GM23338 (cell line): Measurements from ENCODE around the gene SFXN5. TPM values are rescaled to one million over a fixed set of nuclear protein-coding genes. Genes with fewer than 3 reads are reported as not detected.

ENCODE experiments used
- ATAC-seq: fragments of 200-7000 bp; cut with Tn5 transposase; 3 replicates; pipeline ENCODE4 v1.9.1; 2020
- DNase-seq: peaks from one replicate; pipeline ENCODE4 v3.0.0-alpha.2; 2015; ENCODE audit warnings: low spot score
- H2AFZ ChIP-seq: fragments of 200-600 bp; sonication (generic); 2 replicates; pipeline ENCODE4 v1.8.0; 2016; ENCODE audit warnings: antibody characterized with exemption, mild to moderate bottlenecking, moderate library complexity
- H3F3A ChIP-seq: fragments of 200-600 bp; sonication (generic); replicated peaks from 2 replicates; pipeline ENCODE4 v1.8.0; 2017; ENCODE audit warnings: antibody characterized with exemption, mixed run types, low read depth
- H3K27ac ChIP-seq: fragments of 200-600 bp; sonication (generic); 2 replicates; pipeline ENCODE4 v1.6.1; 2016; ENCODE audit warnings: low read depth
- H3K27me3 ChIP-seq: fragments of 200-600 bp; sonication (generic); 2 replicates; pipeline ENCODE4 v1.8.0; 2016; ENCODE audit warnings: mild to moderate bottlenecking, mixed run types, moderate library complexity; ENCODE audit not compliant: insufficient read depth
- H3K36me3 ChIP-seq: fragments of 200-600 bp; sonication (generic); 2 replicates; pipeline ENCODE4 v1.8.0; 2016; ENCODE audit warnings: mild to moderate bottlenecking; ENCODE audit not compliant: insufficient read depth
- H3K4me1 ChIP-seq: fragments of 200-600 bp; sonication (generic); 2 replicates; pipeline ENCODE4 v1.8.0; 2016; ENCODE audit warnings: mild to moderate bottlenecking, moderate library complexity; ENCODE audit not compliant: insufficient read depth
- H3K4me2 ChIP-seq: fragments of 200-600 bp; sonication (generic); 2 replicates; pipeline ENCODE4 v1.7.1; 2017; ENCODE audit warnings: mixed run types
- H3K4me3 ChIP-seq: fragments of 200-600 bp; sonication (generic); 2 replicates; pipeline ENCODE4 v1.6.1; 2016; ENCODE audit warnings: mixed run types
- H3K79me2 ChIP-seq: fragments of 200-600 bp; sonication (generic); replicated peaks from 2 replicates; pipeline ENCODE4 v1.8.0; 2017; ENCODE audit warnings: mild to moderate bottlenecking; ENCODE audit not compliant: insufficient read depth
- H3K9me2 ChIP-seq: fragments of 200-600 bp; sonication (generic); 2 replicates; pipeline ENCODE4 v1.8.0; 2017; ENCODE audit not compliant: insufficient read depth
- H4K20me1 ChIP-seq: fragments of 200-600 bp; sonication (generic); replicated peaks from 2 replicates; pipeline ENCODE4 v1.8.0; 2017; ENCODE audit warnings: mild to moderate bottlenecking; ENCODE audit not compliant: insufficient read depth
- H3K27ac Mint-ChIP-seq: 2 replicates; pipeline ENCODE4 v1.8.0; 2020; ENCODE audit warnings: inconsistent platforms, mild to moderate bottlenecking, moderate library complexity, mixed read lengths
- H3K27me3 Mint-ChIP-seq: 3 replicates; pipeline ENCODE4 v1.8.0; 2022; ENCODE audit warnings: low read depth, mild to moderate bottlenecking, moderate library complexity, mixed read lengths, inconsistent platforms; ENCODE audit not compliant: insufficient read depth, poor library complexity
- H3K36me3 Mint-ChIP-seq: 3 replicates; pipeline ENCODE4 v1.8.0; 2021; ENCODE audit warnings: low read depth, mild to moderate bottlenecking, inconsistent platforms, moderate library complexity, mixed read lengths
- H3K4me1 Mint-ChIP-seq: 3 replicates; pipeline ENCODE4 v1.8.0; 2020; ENCODE audit warnings: mild to moderate bottlenecking, inconsistent platforms, mixed read lengths
- H3K4me3 Mint-ChIP-seq: 3 replicates; pipeline ENCODE4 v1.8.0; 2021; ENCODE audit warnings: moderate library complexity, mild to moderate bottlenecking, inconsistent platforms, mixed read lengths
- H3K9me3 Mint-ChIP-seq: 3 replicates; pipeline ENCODE4 v1.8.0; 2020; ENCODE audit warnings: moderate library complexity, mild to moderate bottlenecking, inconsistent platforms, mixed read lengths
- CREB1 ChIP-seq: fragments of 250-450 bp; sonication (Bioruptor Pico); IDR thresholded peaks from 2 replicates; pipeline ENCODE4 v1.5.0; 2020; ENCODE audit warnings: low read depth, mild to moderate bottlenecking, moderate library complexity
- CTCF ChIP-seq, 2 experiments: fragments of 200-600 bp in 1 of 2; sonication (generic) in 1 of 2; conservative IDR thresholded peaks; 2 replicates each; pipeline versions ENCODE4 v1.5.1 to v1.6.1; 2016 to 2017; ENCODE audit warnings: antibody characterized with exemption in 2 of 2, low read depth in 2 of 2, mild to moderate bottlenecking in 2 of 2, moderate library complexity in 1 of 2
- ETS1 ChIP-seq: IDR thresholded peaks from 2 replicates; pipeline ENCODE4 v1.6.1; 2016; ENCODE audit warnings: antibody characterized with exemption
- EZH2 ChIP-seq: fragments of 200-600 bp; sonication (generic); IDR thresholded peaks from one replicate; pipeline ENCODE4 v1.8.0; 2017; ENCODE audit warnings: antibody characterized with exemption, mild to moderate bottlenecking, low read depth; ENCODE audit not compliant: unreplicated experiment
- EZH2phosphoT487 ChIP-seq: fragments of 200-600 bp; sonication (generic); IDR thresholded peaks from one replicate; pipeline ENCODE4 v1.8.1; 2018; ENCODE audit warnings: antibody characterized with exemption; ENCODE audit not compliant: unreplicated experiment
- JUNB ChIP-seq: IDR thresholded peaks from one replicate; pipeline ENCODE4 v1.6.1; 2016; ENCODE audit warnings: antibody characterized with exemption; ENCODE audit not compliant: unreplicated experiment
- NANOG ChIP-seq: IDR thresholded peaks from 2 replicates; pipeline ENCODE4 v1.6.1; 2016; ENCODE audit warnings: antibody characterized with exemption, borderline replicate concordance
- REST ChIP-seq: IDR thresholded peaks from one replicate; pipeline ENCODE4 v1.6.1; 2018; ENCODE audit warnings: antibody characterized with exemption; ENCODE audit not compliant: unreplicated experiment
- STAT1 ChIP-seq: IDR thresholded peaks from one replicate; pipeline ENCODE4 v1.6.1; 2016; ENCODE audit warnings: antibody characterized with exemption; ENCODE audit not compliant: unreplicated experiment
- ZNF114 ChIP-seq: fragments of 250-450 bp; sonication (Bioruptor Pico); IDR thresholded peaks from 2 replicates; pipeline ENCODE4 v1.5.0; 2020; ENCODE audit warnings: mild to moderate bottlenecking, moderate library complexity
- ZNF331 ChIP-seq: fragments of 250-450 bp; sonication (Bioruptor Pico); IDR thresholded peaks from 2 replicates; pipeline ENCODE4 v1.5.0; 2020; ENCODE audit warnings: low read depth, mild to moderate bottlenecking, moderate library complexity
- polyA plus RNA-seq: library from polyadenylated mRNA; unstranded; fragments of >200 nt; fragmentation: Nextera tagmentation; extraction: Ambion mirVana; gene quantifications from 2 replicates; pipeline ENCODE4 v1.2.1, GENCODE V29; 2016
- total RNA-seq: library from RNA; depleted of rRNA; stranded (reverse); fragments of >200 nt; shearing (Covaris generic); gene quantifications from 2 replicates; pipeline ENCODE4 v1.2.3, GENCODE V29; 2014

SFXN5 gene
- total and polyA plus RNA-seq, 2 experiments from 2014 or later, result 23.6 to 25.8 TPM

- TF ChIP-seq CTCF (conservative IDR thresholded peaks at IDR 0.05; ENCODE audit: low read depth in 2 of 2) (no peak), EZH2phosphoT487 (no peak), ZNF114 (no peak), REST (no peak), STAT1 (no peak), ZNF331 (CRISPR knock-in tag) (no peak), JUNB (no peak)
Observed at GRCh38 chr2:72985136-72985535, 86.4 kb downstream of the SFXN5 start (continued).

- H3K9me2 ChIP-seq, result no peaks in the 10 kb centered on the region
- Mint-ChIP-seq H3K36me3 (peaks cover 7% of the 10 kb centered on the region; the same call in 2 of the 3 replicates), H3K4me1 (peaks cover 14% of the 10 kb centered on the region), H3K27me3 (peaks cover 6% of the 10 kb centered on the region), H3K9me3 (no peaks in the 10 kb centered on the region), H3K27ac (no peak overlapping the region), H3K4me3 (no peak overlapping the region; the same call in 2 of the 3 replicates)
- no peaks in the 10 kb centered on the region for H4K20me1 ChIP-seq
- DNase-seq, result no peak
- H3K4me2 ChIP-seq, result no peak overlapping the region
- ATAC-seq, result no peak
- H3K4me3 ChIP-seq, result no peak overlapping the region
- no peak overlapping the region for H3K27ac ChIP-seq
- no peaks in the 10 kb centered on the region for H3K4me1 ChIP-seq
- no peaks in the 10 kb centered on the region for H3K79me2 ChIP-seq
- no peaks in the 10 kb centered on the region for H3F3A ChIP-seq
- no peak overlapping the region for H2AFZ ChIP-seq
- no peaks in the 10 kb centered on the region for H3K36me3 ChIP-seq
- no peaks in the 10 kb centered on the region for H3K27me3 ChIP-seq
- TF ChIP-seq CREB1 (no peak), EZH2phosphoT487 (no peak), ZNF331 (CRISPR knock-in tag) (no peak), ETS1 (no peak), REST (no peak), ZNF114 (no peak), EZH2 (no peak), STAT1 (no peak), NANOG (no peak), JUNB (no peak)
Observed at GRCh38 chr2:72984172-72984671, 87.3 kb downstream of the SFXN5 start.
